C4-2B (cell line): ENCODE measurements around the gene CPLX4.

Experiments used
- H3K27ac ChIP-seq: fragments of 450-650 bp; 2 replicates; pipeline ENCODE4 v1.5.1; 2017
- CTCF ChIP-seq: fragments of 450-650 bp; conservative IDR thresholded peaks from 2 replicates; pipeline ENCODE4 v1.5.1; 2017; ENCODE audit warnings: mild to moderate bottlenecking
- ZFX ChIP-seq: fragments of 450-650 bp; IDR thresholded peaks from 2 replicates; pipeline ENCODE4 v1.6.1; 2017

The CPLX4 gene

GRCh38 chr18:59275406-59275949 is 43.0 kb downstream of the CPLX4 start:
- no peak for TF ChIP-seq CTCF
- H3K27ac ChIP-seq = no peak overlapping the region

DNA sequence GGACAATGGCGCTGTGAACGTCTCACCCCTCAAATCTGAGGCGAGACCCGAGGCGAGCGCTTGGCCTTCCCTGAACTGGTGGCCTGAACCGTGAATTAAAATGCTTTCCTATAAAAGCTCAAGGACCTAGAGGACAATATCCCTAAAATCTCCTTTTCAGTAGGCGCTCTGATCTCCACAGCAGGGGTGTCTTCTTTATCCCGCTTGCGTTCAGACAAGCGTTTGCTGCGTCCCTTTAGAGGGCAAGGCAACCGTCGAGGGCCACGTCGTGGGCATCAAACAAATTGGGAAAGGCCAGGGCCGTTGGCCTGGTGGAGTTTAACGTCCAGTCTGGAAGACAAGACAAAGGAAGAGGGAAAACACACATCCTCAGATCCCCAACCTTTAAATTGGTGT is 43.9 kb downstream of the CPLX4 start:
- no peak overlapping the region for H3K27ac ChIP-seq
- TF ChIP-seq ZFX (no peak), CTCF (no peak)

GRCh38 chr18:59273759-59274532 is 44.5 kb downstream of the CPLX4 start:
- H3K27ac ChIP-seq = no peak overlapping the region

DNA sequence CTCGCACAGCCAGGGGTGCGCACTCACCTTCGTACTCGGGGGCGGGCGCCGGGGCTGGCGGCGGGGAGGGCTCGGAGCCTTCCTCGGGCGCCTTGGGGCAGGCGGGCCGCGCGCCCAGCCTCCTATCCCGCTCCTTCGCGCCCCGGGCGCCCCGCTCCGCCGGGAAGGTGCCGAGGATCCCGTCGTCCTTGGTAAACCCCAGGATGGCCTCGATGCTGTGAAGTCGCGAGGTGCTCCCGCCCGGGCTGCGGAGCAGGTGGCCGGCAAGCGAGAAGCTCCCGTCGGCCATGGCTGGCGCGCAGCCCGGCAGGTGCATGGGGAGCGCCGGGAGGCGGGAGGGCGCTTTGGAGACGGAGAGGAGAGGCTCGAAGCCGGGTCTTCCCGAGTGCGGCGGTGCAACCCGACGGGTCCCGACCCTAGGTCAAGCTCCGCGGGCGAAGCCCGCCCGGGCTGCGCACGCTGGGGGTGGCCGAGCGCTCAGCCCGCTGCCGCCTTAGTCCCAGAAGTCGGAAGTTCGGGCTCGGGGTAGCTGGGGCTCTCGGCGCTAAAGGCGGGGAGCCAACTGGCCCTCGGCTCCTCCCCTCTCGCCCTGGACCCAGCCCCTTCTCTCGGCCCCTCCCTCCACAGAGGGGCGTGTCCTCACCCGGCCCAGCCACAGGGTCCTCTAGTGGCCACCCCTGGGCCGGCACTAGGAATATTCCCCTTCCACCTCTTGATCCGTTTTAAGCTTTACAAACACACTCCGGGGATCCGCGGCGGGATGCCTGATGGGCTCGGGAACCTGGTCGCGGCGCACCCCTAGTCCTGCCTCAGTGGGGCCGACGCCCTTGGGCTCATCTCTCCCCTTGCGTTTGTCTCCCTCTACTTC is 45.3 kb downstream of the CPLX4 start, which contains the start of gene RAX:
Gene RAX, minus strand, starts transcription at position 564 of the 868 bp plus-strand sequence. Its CDS starts 248 bp downstream, at position 316.
- TF ChIP-seq ZFX (no peak), CTCF (no peak)
- no peak within 1 kb of the TSS for H3K27ac ChIP-seq

More at GRCh38 chr18:59273759-59274532, 44.5 kb downstream of the CPLX4 start:
- TF ChIP-seq CTCF (no peak), ZFX (no peak)

DNA sequence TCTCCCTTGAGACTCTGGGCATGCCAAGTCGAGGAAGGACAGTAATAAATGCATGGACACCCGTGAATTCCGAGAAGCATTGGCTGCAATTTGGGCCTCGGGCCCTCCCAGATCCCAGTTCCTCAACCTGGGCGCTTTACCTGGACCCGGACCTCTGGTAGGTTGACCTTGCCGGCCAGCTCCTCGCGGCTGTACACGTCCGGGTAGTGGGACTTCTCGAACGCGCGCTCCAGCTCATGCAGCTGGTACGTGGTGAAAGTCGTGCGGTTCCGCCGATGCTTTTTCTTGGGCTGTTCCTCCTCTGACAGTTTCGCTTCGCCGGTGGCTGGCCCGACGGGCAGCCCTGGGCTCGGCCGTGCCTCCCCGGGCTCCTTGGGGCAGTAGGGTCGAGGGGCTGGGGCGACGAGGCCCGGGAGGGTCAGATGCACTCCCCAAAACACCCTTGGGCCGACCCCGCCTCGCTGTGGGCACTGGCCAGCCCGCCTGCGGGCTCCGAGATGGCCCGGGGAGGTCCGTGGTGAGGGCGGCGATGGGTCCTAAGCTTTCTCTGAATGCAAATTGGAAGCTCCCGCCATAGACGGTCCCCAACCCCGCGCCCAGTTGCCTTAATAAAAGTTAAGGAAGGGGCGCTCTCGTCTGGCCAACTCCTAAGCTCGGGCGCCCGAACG is 46.1 kb downstream of the CPLX4 start:
- TF ChIP-seq ZFX (no peak), CTCF (no peak)
- no peak overlapping the region for H3K27ac ChIP-seq

DNA sequence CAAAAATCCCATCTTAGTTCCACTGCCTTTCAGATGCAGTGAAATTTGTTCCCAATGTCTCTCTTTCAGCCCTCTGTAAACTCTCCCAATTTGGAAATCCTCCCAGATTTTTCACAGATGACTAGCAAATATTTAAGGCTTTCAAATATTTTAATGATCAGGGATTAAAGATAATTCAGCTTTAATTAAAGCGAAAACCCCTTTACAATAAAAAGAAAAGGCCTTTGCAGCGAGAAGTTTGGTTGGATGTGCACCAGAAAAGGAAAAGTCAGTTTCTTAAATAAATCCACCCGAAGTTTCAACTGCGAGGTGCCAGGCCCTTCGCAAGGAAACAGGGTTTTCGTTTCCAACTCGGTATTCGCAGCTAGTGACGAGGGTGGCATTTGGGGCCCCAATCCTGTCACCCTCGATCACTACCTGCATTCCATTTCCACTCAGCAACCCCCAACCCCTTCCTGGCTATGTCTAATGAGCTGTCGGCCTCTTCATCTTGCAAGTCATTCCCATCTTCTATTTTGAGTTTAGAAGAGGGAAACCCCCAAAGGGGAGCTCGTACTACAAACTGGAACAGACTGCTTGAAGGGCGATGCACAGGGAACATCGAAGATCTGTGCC is 46.7 kb downstream of the CPLX4 start:
- TF ChIP-seq CTCF = no peak
- no peak for TF ChIP-seq ZFX
- H3K27ac ChIP-seq = no peak overlapping the region
